HK-2 (cell line): ENCODE data around the gene SH2B3.

Experiments
- DNase-seq: peaks from one replicate; pipeline ENCODE4 v3.0.0-alpha.2; 2018; ENCODE audit not compliant: unreplicated experiment

The SH2B3 gene

DNA sequence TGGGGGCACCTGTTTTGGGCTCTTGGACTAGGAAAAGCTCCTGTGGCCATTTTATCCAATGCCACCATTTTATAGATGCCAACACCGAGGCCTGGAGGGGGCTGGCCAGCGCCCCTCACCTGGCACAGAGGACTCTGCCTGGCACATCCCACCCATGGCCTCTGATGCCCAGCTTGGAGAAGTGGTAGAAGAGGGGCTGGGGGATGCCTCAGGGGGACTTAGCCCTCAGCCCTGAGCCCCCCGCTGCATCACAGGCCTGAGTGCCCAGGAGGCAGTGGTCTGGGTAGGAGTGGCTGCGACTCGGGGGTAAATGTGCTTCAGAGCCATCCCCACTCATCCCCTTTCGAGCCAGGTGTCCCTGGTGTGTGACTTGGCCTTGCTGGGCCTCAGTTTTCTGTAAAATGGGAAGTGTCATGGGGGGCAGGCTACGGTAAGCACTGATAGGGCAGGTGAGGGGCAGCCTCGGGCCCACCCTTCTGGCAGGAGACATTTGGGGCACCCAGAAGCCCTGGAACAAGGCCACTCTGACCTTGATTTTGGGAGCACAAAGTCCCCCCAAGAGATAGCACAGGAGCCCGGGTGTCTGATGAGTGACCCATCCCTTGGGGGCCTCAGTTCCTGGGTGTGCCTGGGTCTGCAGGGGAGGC, 22.5 kb downstream of the SH2B3 start:
- no peak for DNase-seq

DNA sequence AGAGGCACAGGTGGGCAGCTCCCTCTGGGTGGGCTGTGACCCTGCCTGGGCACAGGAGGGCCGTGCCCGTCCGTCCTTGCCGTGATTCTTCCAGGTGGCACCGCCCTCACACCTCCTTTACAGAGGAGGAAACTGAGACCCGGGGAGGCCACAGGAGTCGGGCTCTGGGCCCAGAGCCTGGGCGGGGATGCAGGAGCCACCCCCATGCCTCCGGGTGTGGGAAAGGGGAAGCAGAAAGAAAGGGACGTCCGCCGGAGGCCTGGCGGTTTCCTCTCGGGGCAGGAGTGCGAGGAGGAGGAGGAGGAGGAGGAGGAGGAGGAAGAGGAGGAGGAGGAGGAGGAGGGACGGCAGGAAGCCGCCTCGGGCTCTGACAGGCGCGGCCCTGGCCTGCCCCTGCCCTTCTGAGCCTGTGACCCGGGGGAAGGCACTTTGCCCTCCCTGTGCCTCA, 23.0 kb downstream of the SH2B3 start:
- DNase-seq = no peak

DNA sequence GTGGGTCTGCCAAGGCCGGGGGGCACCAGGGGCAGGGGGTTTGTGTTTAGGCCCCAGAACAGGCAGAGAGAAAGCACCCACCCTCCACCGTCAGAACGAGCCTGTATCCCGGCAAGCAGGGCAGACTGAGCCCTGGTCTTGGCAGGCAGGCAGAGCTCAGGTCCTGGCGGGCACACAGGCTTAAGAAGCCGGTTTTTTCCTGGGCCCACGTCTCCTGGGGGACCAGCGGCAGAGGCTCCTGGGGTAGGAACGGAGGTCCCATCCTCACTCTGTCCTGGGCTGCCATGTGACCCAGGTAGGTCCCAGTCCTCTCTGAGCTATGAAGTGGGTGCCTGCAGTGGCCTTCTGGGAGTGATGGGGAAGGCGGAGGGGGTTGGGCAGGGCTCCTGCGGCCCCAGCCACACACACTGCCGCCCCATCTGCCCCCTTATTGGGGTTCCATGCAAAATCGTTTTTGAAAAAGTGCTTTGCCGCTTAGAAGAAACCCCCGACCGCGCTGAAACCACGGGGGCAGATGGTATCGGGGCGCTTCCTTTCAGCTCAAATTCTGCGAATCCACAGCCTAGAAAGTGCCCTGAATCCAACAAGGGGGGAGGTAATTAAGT, 24.2 kb downstream of the SH2B3 start:
- no peak for DNase-seq

DNA sequence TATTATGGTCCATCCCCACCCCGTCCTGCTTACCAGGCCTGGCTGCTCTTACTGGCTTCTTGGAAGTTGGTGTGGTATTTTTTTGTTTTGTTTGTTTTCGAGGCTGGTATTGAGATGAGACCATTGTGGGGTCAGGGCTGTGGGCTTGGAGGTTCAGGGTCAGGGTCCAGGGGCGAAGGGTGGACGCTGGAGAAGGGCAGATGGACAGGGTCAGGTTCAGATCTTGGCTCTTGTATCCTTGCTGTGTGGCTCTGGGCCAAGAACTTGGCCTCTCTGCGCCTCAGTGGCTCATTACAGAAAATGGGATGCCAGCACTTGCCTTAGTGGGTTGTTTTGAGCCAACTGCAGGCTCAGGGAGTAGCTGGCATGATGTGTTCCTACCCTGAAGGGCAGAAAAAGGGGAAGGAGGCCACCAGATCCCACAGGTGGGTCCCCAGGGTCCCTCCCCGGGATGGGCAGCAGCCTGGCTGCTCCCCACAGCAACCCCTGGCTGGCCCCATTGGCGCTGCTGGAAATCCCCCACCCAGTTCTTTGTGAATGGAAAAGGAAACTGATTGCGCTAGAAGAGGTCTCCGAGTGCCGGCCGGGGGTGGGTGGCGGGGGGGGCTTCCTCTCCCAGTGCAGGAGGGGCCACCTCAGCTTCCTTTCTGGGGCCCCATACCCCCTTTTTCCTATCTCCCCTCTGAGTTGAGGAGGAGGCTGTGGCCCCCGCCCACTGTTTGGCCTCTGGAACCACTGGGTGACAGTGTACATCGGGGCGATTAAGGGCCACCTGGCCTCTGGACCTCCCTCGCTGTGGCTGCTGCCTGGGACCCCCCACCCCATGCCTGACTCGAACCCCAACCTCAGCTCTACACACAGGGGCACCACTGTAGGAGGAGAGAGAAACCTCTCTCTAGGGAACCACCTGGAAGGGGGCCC, 25.0 kb downstream of the SH2B3 start:
- DNase-seq = no peak

DNA sequence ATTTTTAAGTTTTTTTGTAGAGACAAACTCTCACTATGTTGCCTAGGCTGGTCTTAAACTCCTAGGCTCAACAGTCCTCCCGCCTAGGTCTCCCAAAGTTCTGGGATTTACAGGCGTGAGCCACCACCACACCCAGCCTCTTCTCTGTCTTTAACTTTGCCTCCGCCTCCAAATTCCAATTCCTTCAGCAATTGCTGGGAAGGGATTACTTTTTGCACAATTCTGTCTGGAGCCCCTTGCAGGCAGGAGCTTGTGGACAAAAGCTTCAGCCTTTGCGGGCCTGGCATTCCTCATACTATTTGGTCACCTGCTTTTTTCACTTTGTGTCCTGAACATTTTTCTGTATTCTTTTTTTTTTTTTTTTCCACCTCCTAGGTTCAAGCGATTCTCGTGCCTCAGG, 26.0 kb downstream of the SH2B3 start:
- no peak for DNase-seq

DNA sequence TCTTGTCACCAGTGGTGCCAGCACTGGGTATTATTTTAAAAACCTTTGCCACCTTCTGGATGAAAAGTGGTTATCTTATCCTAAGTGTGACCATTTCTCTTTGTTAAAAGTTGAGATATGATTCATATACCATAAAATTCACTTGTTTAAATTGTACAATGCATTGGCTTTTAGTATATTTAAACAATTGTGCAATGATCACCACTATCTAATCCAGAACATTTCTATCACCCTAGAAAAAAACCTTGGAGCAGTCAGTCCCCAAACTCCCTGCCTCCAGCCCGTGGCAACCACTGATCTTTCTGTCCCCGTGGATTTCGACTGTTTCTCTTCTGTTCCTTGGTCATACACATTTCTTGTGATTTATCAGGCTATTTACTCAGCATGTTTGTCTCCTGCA, 28.3 kb downstream of the SH2B3 start:
- no peak for DNase-seq

DNA sequence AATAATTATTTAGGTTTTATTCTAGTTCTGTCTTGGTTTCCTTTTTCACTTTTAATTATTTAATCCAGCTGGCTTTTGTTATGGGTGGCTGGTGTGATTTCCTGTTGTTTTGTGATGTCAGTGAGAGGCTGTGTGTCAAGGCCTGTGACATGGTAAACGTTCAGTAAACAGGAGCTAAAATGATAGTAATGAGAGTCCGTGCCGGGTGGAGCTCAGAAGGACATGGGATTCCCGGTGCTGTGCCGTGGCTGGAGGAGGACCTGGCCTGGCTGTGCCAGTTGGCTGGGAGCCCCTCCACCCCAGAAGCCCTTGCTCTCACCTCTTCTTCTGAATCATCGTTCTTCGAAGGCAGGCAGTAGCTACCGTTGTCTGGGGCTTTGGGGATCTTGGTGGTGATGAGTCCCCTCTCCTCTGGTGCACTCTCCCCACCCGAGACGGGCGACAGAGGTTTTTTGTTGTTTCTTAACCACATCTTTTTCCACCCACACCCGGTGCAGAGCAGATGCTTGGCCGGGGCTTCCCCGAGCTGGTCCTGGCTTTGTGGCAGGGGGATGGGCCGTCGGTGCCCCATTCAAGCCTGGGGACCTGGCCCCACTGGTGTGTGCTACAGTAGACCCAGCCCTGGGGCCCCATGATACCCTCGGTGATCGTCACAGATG, 29.1 kb downstream of the SH2B3 start:
- no peak for DNase-seq

DNA sequence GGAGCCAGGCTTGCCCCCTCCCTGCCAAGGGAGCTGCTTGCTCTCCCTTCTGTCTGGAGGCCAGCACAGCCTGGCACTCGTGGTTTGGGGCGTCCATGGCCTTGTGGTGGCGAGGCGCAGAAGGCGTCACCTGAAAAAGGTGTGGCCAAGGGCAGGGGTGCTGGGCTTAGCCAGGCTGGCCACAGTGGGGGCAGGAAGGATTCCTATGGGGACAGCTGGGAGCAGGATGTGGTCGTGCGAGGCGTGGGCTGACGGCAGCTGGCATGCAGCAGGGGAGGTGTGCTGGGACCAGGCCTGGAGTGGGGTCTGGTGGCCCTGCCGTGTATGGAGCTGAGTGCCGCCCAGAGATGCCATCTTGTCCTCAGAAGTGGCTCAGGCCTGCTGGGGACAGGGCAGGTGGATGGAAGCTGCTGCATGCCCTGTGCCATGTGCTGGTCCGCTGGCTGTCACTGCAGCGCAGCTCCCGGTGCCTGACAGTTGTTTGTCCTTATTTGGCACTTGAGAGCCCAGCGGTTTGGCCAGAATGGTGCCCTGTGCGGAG, 30.0 kb downstream of the SH2B3 start:
- DNase-seq = no peak

DNA sequence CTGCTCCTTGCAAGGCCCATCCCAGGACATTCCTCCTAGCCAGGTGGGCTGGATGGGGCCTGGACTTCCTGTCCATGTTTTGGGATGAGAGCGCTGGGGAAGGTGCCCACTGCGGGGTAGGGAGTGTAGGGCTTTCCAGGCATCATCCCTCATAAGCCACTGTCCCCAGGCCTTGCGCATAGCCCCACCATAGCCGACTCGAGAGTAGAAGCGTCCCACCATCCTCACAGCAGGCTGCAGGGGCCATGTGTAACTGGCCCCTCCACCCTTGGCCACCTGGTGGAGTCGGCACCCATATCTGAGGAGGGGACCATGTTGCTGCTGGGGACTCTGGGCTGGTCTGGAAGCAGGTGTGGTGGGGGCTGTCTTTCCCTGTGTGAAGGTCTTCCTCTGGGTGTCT, 30.5 kb downstream of the SH2B3 start:
- DNase-seq = no peak

DNA sequence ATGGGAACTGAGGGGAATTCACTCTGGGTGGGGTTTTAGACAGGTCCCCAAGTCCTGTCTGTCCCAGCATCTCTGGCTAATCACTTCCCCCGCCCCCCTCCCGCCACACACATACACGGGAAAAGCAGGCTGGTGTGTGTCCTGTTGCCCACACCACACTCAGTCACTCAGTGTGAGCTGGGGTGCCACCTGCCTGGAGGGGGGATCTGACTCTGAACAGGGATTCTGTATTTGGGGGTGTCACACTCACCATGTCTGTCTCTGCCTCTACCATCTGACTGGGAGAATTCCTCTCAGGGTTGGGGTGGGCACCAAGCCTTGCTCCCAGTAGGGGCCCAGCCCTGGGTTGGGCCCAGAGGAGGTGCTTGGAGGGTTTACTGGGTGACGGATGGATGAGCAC, 31.1 kb downstream of the SH2B3 start:
- DNase-seq = no peak

DNA sequence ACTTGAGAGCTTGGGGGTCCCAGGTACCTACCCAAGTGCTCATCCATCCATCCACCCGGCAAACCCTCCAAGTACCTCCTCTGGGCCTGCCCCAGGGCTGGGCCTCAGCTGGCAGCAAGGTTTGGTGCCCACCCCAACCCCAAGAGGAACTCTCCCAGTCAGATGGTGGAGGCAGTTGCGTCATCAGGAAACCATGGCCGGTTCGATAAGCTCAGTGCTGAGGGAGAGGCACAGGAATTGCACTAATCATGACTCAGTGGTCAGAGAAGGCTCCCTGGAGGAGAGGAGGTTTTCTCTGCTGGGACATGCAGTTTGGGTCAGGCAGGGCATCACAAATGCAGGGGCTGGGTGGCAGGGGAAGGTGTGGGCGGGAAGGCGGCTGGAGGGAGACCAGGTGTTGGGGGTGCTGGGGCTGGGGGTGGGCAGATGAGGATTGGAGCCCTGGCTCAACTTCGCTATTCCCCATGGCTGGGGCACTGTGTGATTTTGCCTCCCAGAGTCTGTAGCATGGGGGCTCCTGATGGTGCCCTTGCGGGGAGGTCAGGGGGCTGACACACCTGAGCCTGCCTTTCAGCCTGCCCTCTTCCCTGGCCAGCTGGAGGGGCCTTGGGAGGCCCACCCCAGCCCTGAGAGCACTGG, 32.2 kb downstream of the SH2B3 start:
- DNase-seq = peak; percentile 65

DNA sequence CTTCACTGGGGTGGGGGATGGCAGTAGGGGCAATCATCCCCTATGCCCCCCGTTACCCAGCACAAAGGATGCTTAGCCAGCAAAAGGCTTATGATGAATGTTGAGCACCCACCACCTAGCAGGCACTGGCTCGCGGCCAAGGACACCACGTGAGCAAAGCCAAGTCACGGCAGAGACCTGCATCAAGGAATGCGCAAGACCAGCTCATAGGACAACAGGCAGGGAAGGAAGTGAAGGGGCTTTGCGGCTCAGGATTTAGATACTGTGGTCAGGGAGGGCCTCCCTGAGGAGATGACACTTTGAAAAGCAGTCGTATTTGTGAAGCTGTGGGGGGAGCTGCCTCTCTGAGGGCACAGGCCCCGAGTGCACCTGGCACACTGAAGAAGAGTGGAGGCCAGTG, 32.8 kb downstream of the SH2B3 start:
- peak; percentile 82 for DNase-seq

DNA sequence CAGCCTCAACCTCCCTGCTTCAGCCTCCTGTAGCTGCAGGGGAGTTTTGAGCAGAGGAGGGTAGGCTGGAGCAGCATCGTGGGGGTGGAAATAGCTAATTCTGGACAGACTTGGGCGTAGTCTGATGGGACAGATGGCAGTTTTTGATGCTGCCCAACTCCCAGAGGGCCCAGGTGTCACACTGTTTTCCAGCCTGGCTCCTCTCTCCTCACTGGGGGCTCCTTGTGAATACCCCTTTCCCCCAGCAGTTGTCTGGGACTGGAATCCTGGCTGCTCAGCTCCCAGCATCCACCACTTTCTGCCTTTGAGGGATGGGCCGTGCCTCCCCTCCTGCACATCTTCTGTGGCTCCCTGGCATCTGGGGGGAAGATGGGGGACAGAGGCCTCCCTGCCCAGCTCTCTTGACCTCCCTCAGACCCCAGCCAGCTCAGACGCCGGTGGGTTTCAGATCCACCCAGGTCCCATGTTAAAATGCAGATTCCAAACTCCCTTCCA, 34.0 kb downstream of the SH2B3 start:
- DNase-seq = no peak

DNA sequence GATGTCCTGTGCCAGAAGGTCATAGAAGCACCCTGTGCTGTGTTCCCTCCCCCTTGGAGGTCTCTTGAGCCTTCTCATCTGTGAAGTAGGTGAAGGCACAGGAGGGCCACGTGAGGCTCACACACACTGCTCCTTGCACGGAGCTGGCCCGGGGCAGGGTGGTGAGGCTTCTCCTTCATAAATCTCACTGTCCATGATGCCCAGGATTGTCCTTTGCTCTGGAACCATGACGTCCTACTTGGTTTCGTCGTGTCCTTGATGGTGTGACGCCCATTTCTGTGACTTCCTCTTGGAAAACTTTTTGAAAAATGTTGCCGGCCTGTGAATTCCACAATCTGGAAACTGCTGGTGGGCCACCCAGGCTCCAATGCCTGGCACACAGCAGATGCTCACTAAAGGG, 34.4 kb downstream of the SH2B3 start:
- DNase-seq = no peak

DNA sequence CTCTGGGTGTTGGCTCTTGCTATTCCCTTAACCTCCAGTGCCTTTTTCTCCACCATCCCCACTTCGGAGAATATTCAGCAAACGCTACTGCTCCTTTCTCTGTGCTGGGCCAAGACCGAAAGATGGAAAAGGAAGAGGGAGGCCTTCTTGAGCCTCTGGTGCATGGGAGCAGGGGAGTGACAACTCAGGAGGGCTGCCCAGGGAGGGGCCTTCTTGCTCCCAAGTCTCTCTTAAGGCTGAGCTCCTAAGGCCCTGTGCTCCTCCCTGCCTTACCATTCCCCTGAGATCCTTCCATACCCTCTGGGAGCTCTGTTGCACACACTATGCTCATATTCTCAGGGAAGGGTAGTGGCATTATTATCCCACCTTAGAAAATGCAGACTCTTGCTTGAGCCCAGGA, 34.9 kb downstream of the SH2B3 start:
- no peak for DNase-seq

DNA sequence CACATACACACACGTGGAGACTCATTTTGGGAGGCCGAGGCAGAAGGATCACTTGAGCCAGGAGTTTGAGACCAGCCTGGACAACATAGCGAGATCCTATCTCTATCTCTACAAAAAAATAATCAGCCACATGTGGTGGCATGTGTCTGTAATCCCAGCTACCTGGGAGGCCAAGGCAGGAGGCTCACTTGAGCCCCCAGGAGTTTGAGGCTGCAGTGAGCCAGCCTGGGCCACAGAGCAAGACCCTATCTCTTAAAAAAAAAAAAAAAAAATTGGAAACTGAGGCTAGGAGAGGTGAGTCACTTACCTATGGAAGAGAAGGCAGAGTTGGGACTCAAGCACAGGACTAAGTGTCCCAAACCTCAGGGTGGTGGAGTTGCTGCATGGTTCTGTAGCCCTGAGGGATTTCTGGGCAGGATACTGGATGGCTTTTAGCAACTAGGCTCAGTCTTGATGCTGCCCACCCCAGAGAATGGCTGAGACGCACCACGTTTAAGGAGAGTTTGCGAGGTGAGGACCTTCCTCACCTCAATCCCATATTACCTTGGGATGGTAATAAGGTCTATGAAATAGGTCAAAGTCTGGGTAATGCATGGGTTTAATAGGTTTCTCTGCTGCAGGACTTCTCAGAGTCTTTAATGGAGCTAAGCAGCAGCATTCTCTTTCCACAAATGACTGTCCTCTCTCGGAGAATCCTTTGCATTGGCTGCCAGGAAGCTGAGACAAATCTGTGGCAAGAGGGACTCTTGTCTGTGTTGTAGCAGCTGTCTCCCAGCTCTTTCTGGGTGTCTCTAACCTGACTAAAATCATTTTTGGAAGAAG, 35.6 kb downstream of the SH2B3 start:
- no peak for DNase-seq

DNA sequence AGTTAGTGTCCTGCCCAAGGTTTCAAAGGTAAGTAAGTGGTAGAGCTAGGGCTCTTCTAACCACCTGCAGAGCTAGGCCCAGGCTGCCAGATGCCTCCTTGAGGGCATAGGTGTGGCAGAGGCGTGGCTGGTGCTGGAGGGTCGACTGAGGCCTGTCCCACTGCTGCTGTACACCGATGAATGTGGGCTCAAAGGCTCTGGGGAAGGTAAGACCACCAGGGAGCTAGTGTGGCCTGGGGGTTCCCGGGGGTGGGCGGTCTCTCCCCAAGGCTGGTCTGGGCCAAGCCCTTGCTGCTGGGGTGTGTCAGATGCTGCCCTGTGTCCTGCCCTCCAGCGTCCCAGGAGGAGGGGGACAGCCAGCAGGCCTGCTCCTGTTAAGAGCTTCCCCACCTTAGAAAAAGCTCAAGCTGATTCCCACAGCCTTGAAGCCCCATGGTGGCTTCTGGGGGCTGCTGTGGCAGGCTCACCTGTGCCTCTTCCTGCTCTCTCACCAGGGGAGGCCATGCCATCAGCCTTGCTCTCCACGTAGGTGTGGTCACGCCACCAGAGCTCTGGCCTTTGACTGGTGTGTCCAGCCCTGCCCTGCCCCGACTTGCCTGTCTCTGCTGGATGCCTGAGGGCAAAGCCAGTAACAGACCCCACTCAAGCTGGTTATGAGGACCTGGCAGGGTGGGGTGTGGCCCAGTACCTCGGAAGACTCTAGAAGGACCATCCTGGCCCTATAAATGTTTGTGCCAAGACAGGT, 36.8 kb downstream of the SH2B3 start:
- DNase-seq = no peak

DNA sequence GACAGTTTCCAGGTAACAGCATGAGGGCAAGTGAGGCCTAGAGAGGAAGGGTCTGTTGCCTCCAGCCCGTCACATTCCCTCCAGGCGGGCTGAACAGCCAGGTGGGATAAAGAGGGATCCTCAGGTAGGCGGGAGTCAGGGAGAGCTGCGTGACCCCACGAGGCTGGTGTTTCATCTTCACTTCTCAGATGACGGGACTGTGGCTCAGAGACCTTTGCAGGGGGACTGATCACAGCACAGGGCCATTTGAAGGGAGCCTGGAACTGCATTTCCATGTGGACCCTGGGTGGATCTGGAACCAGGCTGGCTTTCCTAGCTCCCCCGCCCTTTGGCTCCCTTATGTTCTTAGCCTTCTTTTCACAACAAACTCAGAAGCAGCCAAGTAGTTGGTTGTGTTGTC, 37.4 kb downstream of the SH2B3 start:
- no peak for DNase-seq

DNA sequence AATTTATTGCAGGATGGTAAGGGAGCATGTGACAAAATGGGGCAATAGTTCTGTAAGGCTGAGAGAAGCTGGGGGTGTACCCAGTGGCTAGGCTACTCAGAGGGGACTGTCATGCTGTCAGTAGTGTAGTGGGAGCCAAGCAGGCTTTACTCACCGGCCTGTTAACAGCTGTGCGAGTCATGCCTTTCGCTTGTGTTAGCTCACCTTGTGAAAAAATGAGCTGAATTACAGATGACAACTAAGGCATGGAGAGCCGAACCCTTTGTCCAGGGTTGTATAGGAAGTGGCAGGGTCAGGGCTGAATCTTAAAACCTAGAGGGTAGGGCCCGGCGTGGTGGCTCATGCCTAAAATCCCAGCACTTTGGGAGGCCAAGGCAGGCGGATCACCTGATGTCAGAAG, 37.9 kb downstream of the SH2B3 start:
- peak; percentile 61 for DNase-seq
